HepG2 (cell line): ENCODE data around the gene MIGA2.

Source experiments
- KDM6A ChIP-seq: IDR thresholded peaks from 2 replicates; pipeline ENCODE4 v1.6.1; 2016; ENCODE audit warnings: low read depth
- SP2 ChIP-seq: sonication (generic); formaldehyde crosslinking; IDR thresholded peaks from 2 replicates; pipeline ENCODE4 v1.5.1; 2020; ENCODE audit warnings: mild to moderate bottlenecking, missing genetic modification reagents
- ZNF879 ChIP-seq: sonication (generic); formaldehyde crosslinking; IDR thresholded peaks from 2 replicates; pipeline ENCODE4 v1.8.1; 2023; ENCODE audit warnings: missing genetic modification reagents
- TF ChIP-seq, protein P1 (sequence below), 2 experiments: IDR thresholded peaks; 2 replicates each; pipeline ENCODE4 v1.6.1; 2011 to 2012; ENCODE audit warnings: low read length in 2 of 2, borderline replicate concordance in 1 of 2, low read depth in 1 of 2, mild to moderate bottlenecking in 1 of 2, moderate library complexity in 1 of 2
- TF ChIP-seq, protein P2 (sequence below): sonication (generic); formaldehyde crosslinking; IDR thresholded peaks from 2 replicates; pipeline ENCODE4 v1.4.0; 2020; ENCODE audit warnings: mild to moderate bottlenecking, missing genetic modification reagents, borderline replicate concordance

GRCh38 chr9:129060991-129061390 lies 24.6 kb downstream of the MIGA2 start:
- TF ChIP-seq, protein P1, sequence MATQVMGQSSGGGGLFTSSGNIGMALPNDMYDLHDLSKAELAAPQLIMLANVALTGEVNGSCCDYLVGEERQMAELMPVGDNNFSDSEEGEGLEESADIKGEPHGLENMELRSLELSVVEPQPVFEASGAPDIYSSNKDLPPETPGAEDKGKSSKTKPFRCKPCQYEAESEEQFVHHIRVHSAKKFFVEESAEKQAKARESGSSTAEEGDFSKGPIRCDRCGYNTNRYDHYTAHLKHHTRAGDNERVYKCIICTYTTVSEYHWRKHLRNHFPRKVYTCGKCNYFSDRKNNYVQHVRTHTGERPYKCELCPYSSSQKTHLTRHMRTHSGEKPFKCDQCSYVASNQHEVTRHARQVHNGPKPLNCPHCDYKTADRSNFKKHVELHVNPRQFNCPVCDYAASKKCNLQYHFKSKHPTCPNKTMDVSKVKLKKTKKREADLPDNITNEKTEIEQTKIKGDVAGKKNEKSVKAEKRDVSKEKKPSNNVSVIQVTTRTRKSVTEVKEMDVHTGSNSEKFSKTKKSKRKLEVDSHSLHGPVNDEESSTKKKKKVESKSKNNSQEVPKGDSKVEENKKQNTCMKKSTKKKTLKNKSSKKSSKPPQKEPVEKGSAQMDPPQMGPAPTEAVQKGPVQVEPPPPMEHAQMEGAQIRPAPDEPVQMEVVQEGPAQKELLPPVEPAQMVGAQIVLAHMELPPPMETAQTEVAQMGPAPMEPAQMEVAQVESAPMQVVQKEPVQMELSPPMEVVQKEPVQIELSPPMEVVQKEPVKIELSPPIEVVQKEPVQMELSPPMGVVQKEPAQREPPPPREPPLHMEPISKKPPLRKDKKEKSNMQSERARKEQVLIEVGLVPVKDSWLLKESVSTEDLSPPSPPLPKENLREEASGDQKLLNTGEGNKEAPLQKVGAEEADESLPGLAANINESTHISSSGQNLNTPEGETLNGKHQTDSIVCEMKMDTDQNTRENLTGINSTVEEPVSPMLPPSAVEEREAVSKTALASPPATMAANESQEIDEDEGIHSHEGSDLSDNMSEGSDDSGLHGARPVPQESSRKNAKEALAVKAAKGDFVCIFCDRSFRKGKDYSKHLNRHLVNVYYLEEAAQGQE (IDR thresholded peaks at IDR 0.05; ENCODE audit: borderline replicate concordance in 1 of 2, low read depth in 1 of 2, low read length in 2 of 2), result no peak
- TF ChIP-seq KDM6A (CRISPR knock-in tag), result no peak
- TF ChIP-seq ZNF879 (CRISPR knock-in tag), result no peak
- TF ChIP-seq, protein P2, sequence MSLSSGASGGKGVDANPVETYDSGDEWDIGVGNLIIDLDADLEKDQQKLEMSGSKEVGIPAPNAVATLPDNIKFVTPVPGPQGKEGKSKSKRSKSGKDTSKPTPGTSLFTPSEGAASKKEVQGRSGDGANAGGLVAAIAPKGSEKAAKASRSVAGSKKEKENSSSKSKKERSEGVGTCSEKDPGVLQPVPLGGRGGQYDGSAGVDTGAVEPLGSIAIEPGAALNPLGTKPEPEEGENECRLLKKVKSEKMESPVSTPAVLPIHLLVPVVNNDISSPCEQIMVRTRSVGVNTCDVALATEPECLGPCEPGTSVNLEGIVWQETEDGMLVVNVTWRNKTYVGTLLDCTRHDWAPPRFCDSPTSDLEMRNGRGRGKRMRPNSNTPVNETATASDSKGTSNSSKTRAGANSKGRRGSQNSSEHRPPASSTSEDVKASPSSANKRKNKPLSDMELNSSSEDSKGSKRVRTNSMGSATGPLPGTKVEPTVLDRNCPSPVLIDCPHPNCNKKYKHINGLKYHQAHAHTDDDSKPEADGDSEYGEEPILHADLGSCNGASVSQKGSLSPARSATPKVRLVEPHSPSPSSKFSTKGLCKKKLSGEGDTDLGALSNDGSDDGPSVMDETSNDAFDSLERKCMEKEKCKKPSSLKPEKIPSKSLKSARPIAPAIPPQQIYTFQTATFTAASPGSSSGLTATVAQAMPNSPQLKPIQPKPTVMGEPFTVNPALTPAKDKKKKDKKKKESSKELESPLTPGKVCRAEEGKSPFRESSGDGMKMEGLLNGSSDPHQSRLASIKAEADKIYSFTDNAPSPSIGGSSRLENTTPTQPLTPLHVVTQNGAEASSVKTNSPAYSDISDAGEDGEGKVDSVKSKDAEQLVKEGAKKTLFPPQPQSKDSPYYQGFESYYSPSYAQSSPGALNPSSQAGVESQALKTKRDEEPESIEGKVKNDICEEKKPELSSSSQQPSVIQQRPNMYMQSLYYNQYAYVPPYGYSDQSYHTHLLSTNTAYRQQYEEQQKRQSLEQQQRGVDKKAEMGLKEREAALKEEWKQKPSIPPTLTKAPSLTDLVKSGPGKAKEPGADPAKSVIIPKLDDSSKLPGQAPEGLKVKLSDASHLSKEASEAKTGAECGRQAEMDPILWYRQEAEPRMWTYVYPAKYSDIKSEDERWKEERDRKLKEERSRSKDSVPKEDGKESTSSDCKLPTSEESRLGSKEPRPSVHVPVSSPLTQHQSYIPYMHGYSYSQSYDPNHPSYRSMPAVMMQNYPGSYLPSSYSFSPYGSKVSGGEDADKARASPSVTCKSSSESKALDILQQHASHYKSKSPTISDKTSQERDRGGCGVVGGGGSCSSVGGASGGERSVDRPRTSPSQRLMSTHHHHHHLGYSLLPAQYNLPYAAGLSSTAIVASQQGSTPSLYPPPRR (CRISPR knock-in tag), result no peak
- TF ChIP-seq SP2 (CRISPR knock-in tag), result no peak
